ENCODE results near the gene UNC45B.
"Not testable (repeated sequence)": the region's sequence is repeated elsewhere in the genome, so short reads cannot be mapped to it uniquely, and the experiment has no call there.

The UNC45B gene

DNA sequence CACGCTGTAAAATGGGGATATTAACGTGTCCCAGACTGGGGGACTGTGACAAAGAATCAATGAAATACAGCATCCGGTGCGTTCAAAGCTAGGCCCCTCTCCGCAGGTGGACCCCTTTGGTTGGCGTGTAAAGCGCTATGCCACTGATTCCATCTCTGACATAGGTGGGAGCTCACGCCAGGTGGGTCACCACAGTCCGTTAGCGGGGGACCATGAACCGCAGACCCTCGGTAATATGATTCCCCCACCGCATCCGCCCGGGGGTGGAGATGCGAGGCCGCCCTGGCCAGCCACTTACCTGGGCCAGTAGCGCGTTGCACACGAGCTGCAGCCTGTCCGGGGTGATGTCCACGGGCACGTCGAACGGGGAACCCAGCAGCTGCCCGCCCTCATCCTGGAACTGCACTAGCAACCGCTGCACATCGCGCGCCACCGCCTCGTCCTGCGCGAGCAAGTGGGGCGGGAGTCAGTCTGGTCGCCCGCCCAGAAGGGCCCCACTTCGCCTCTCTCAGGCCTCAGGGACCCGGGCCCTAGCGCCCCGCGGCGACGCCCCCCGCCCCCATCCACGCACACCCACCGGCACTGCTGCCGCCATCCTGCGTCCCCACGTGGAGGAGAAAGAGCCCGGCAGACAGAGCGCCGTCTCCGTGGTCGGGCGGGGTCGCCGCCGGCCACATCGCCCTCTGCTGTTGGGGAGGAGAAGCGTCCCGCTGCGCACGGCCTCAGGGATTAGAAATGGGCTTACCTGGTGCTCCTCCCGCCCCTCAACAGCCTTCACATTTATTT, 5.7 kb upstream of the UNC45B start, which contains the start of gene NLE1:
TSS of gene NLE1 (minus strand) at position 623 of the 786 bp plus-strand sequence. CDS start at position 595, 28 bp downstream.
- peak; percentile 84 for DNase-seq

- DNase-seq = no peak
Measured at GRCh38 chr17:35142467-35142796, 5.2 kb upstream of the UNC45B start.

GRCh38 chr17:35144840-35145239, 2.8 kb upstream of the UNC45B start:
- no peak for DNase-seq

DNA sequence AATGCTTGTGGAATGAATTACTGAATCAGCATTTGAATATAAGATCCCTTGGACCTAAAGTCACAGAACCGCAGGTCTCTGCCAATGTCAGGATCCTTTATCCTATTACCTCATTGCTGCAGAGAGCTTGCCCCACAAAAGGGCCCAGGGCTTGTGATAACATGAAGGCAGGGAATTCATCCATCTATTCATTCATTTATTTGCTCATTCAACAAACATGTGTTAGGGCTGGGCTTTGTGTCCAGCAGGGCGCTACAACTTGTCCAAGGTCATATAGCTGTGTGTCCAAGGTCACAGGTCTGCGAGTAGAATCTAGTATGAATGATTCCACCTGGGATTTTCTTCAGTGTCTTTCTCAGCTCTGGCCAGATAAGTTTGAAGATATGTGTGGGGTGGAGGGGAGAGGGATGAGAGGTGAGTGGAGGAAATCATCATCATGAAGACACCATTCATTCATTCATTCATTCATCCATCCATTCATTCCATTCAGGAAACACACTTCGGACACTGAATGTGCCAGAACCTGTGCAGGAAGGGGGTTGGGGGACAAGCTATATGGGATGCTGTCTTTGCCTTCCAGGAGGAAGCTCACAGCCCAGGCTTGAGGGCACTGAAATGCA, 1.3 kb upstream of the UNC45B start:
- DNase-seq = no peak

GRCh38 chr17:35148144-35148543, 527 bp downstream of the UNC45B start:
- no peak for DNase-seq

GRCh38 chr17:35149941-35150340, 2.3 kb downstream of the UNC45B start:
- DNase-seq = no peak

- not testable (repeated sequence) for DNase-seq
Measured at GRCh38 chr17:35151080-35151479, 3.5 kb downstream of the UNC45B start.

DNA sequence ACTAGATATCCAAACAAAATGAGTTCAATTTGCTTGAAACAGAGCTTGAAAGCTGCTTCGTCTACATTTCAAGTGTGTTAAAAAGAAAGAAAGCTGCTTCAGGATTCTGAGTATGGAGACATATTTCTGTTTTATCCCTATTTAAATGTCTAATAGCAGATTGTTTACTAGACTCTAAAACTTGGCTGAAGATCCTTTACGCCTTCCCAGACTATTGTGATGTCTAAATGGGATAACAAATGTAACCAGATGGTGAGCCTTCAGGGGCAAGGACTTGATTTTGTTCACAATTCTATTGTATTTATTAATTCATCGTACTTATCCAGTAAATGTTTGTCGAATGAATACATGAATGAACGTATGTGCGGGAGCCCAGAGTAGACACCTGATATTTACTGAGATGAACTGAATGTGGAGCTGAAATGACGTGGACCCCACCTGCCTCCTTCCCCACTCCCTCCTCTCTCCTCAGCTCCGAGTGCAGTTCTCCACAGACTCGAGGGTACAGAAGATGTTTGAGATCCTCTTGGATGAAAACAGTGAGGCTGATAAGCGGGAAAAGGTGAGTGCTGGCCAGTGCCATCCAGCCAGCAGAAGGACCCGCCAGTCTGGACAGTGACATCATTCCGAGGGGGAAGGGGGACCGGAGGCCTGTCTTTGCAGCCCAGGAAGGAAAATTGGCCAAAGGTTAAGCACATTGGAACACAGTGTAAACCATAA, 5.0 kb downstream of the UNC45B start:
- DNase-seq = no peak

GRCh38 chr17:35154196-35155165, 6.9 kb downstream of the UNC45B start:
- DNase-seq = no peak

DNA sequence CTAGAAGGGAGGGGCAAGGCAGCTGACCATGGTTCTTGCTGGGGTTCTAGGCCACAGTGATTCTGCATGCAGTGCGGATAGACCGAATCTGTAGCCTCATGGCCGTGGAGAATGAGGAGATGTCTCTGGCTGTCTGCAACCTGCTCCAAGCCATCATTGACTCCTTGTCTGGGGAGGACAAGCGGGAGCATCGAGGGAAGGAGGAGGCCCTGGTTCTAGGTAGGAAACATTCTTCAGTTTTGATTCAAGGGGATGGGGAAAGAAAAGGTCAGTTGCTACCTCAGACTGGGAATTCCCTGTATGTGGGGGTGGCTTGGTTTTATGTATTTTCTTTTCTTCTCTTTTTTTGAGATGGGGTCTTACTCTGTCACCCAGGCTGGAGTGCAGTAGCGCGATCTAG, 7.6 kb downstream of the UNC45B start:
- no peak for DNase-seq

DNA sequence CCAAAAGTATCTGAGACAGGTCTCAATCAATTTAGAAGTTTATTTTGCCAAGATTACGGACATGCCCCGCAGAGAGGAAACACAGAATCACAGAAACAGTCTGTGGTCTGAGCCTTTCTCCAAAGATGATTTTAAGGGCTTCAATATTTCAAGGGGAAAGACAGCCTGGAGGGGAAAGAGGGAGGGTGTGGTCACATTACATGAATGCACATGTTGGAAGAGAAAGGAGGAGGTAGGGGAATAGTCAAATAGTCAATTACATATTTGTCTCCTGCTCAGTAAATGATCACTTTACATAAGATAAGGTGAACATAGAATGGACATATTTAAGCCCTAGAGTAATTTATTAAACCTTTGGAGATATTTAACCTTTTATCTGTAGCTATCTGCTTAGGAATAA, 12.3 kb downstream of the UNC45B start:
- DNase-seq = no peak

DNA sequence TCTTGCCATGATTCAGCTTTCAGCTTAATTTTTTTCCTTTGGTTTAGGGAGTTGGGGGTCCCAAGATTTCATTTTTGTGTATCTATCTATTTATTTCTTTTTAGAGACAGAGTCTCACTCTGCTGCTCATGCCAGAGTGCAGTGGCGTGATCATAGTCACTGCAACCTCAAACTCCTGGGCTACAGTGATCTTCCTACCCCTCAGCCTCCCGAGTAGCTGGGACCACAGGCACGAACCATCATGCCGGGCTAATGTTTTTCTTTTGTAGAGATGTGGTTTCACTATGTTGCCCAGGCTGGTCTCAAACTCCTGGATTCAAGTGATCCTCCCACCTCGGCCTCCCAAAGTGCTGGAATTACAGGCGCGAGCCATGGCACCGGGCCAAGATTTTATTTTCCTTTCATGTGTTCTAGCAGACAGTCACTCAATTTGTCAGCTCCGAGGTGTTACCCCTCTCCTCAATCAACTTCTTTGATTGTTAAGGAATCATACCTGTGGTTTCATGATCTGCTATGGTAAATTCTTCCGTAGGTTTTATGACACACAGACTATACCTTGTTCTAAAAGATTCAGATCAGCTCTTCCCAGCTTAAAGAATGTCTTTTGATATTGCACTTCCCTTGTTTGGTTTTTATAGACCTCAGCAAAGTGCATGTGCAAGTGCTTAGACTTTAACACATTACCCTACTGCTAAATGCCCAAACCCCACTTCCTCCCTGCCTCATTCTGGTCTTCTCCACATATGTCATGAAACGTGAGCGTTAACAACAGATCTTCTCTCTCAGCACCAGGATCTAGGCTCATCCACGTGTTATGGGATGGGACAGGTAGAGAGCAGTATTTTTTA, 13.0 kb downstream of the UNC45B start:
- no peak for DNase-seq

DNA sequence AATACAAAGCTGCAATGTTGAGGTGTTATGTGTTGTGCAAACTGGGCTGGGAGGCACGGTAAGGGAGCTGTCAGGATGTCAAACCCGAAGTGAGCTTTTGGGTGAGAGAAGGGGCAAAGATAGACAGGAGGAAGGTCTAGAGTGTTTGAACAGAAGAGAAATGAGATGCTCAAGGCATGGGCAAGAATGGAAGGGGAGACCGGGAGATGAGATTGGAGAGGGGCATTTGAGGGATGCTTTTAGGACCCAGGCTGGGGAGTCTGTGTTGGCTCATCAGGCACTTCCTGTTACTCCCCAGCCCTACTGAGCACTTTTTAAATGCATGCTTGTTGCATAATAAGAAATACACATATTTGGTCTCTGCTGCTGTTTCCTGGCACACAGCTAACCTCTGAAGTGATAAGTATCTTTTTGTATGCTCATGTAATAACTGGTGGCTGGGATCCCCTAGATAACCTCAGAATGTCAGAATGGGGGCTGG, 13.7 kb downstream of the UNC45B start:
- DNase-seq = peak; percentile 3

- DNase-seq = no peak
Measured at GRCh38 chr17:35162755-35163154, 15.1 kb downstream of the UNC45B start.

DNA sequence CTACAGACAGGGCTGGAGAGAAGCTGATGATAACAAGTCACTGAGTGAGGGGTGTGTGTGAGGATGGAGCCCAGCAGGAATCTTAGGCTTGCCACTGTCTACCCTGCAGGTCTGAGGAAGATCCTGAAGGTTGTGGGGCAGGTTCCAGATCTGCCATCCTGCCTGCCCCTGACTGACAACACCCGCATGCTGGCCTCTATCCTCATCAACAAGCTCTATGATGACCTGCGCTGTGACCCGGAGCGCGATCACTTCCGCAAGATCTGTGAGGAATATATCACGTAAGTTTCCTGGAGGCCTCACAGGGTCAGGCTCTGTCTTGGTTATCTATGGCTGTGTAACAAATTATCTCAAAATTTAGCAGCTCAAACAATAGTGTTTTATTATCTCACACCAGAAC, 16.3 kb downstream of the UNC45B start:
- no peak for DNase-seq

DNA sequence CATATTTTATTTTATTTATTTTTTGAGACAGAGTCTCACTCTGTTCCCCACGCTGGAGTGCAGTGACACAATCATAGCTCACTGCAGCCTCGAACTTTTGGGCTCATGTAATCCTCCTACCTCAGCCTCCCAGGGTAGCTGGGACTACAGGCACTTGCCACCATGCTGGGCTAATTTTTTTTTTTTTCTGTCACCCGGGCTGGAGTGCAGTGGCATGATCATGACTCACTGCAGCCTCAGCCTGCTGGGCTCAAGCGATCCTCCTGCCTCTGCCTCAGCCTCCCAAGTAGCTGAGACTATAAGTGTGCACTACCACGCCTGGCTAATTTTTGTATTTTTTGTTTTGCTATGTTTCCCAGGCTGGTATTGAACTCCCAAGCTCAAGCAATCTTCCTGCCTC, 17.1 kb downstream of the UNC45B start:
- no peak for DNase-seq

DNA sequence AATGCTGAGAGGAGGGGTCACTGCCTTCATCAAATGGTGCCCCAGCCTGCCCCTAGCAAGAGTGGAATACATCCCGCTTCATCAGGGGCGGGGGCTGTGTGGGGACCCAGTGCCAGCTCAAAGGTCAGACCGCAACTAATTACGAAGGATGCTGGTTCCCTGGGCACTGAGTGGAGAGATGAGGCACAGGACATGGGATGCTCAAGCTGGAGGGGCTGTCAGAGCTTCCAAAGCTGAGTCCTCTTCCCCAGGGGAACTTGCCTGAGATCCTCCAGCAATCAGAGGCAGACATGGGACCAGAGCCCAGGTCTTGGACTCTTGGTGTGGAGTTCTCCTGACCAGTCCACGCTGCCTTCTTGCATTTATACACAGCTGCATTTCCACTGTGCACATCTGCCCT, 18.9 kb downstream of the UNC45B start:
- DNase-seq = no peak

DNA sequence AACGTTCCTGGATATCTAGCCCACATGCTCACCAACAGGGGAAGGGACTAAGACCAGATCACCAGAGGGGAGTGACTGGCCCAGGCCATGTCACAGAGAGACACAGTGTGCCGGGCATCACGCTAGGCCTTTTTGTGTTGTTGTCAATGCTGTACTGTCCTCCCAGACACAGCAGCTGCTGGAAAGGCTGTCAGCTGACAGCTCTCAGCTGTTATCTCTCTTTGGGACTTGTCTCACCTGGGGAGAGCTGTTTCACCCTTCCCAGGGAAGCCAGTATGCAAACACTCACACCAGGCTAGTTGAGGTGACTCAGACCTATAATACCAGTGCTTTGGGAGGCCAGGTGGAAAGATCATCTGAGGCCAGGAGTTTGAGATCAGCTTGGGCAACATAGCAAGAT, 19.4 kb downstream of the UNC45B start:
- no peak for DNase-seq

DNA sequence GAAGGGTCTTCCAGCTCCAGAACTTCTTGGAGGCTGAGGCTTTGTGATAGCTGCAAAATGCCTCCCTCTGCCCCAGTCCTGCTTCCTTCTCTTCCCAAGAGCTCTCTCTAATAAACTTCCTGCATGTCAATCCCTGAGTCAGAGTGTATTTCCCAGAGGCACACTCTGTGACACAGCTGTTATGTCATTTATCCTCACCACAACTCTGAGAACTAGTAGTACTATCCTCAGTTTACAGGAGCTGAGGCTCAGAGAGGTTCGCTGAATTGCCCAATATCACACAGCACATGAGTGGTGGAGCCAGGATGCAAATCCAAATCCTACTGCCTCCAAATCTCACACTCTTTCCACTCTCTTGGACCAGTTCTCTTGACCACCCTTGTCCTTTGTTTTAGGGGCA, 20.0 kb downstream of the UNC45B start:
- no peak for DNase-seq

GRCh38 chr17:35169835-35170363, 22.3 kb downstream of the UNC45B start:
- no peak for DNase-seq

Data from CD4-positive, alpha-beta T cell treated with Interferon gamma for 1 hour (primary cell).